GM23338 (cell line): ENCODE data around the gene TUBG1. TPM values are rescaled to one million over a fixed set of nuclear protein-coding genes. Genes with fewer than 3 reads are reported as not detected.

Experiments used
- CTCF ChIP-seq, 2 experiments: fragments of 200-600 bp in 1 of 2; sonication (generic) in 1 of 2; conservative IDR thresholded peaks; 2 replicates each; pipeline versions ENCODE4 v1.5.1 to v1.6.1; 2016 to 2017; ENCODE audit warnings: antibody characterized with exemption in 2 of 2, low read depth in 2 of 2, mild to moderate bottlenecking in 2 of 2, moderate library complexity in 1 of 2
- NANOG ChIP-seq: IDR thresholded peaks from 2 replicates; pipeline ENCODE4 v1.6.1; 2016; ENCODE audit warnings: antibody characterized with exemption, borderline replicate concordance
- POLR2AphosphoS5 ChIP-seq: IDR thresholded peaks from 2 replicates; pipeline ENCODE4 v1.6.1; 2016; ENCODE audit warnings: antibody characterized with exemption, low read depth
- REST ChIP-seq: IDR thresholded peaks from one replicate; pipeline ENCODE4 v1.6.1; 2018; ENCODE audit warnings: antibody characterized with exemption; ENCODE audit not compliant: unreplicated experiment
- STAT1 ChIP-seq: IDR thresholded peaks from one replicate; pipeline ENCODE4 v1.6.1; 2016; ENCODE audit warnings: antibody characterized with exemption; ENCODE audit not compliant: unreplicated experiment
- polyA plus RNA-seq: library from polyadenylated mRNA; unstranded; fragments of >200 nt; fragmentation: Nextera tagmentation; extraction: Ambion mirVana; gene quantifications from 2 replicates; pipeline ENCODE4 v1.2.1, GENCODE V29; 2016
- total RNA-seq: library from RNA; depleted of rRNA; stranded (reverse); fragments of >200 nt; shearing (Covaris generic); gene quantifications from 2 replicates; pipeline ENCODE4 v1.2.3, GENCODE V29; 2014
- TF ChIP-seq, protein P1 (sequence below): fragments of 250-450 bp; sonication (Bioruptor Pico); IDR thresholded peaks from 2 replicates; pipeline ENCODE4 v1.5.0; 2020; ENCODE audit warnings: mild to moderate bottlenecking, moderate library complexity

The TUBG1 gene
- total and polyA plus RNA-seq, 2 experiments from 2014 or later: 101 to 117 TPM

DNA sequence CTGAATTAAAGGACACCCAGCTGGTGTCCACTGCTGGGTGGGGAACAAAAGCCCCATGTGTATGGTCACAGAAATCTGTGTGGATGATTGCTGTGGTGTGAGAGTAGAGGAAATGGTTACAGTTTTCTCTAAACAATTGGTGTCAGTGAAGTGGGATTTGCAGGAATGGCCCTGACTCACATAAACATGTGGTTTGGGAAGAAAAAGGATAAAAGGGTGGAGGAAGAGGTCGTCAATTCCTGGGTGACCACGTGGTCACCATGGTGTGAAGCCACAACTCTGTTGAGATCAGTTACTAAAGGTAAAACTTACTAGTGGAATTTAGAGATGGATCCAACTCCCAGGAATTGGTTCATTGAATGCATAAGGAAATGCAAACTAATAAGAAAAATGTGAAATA, 46.0 kb downstream of the TUBG1 start (continued):
- TF ChIP-seq, protein P1, sequence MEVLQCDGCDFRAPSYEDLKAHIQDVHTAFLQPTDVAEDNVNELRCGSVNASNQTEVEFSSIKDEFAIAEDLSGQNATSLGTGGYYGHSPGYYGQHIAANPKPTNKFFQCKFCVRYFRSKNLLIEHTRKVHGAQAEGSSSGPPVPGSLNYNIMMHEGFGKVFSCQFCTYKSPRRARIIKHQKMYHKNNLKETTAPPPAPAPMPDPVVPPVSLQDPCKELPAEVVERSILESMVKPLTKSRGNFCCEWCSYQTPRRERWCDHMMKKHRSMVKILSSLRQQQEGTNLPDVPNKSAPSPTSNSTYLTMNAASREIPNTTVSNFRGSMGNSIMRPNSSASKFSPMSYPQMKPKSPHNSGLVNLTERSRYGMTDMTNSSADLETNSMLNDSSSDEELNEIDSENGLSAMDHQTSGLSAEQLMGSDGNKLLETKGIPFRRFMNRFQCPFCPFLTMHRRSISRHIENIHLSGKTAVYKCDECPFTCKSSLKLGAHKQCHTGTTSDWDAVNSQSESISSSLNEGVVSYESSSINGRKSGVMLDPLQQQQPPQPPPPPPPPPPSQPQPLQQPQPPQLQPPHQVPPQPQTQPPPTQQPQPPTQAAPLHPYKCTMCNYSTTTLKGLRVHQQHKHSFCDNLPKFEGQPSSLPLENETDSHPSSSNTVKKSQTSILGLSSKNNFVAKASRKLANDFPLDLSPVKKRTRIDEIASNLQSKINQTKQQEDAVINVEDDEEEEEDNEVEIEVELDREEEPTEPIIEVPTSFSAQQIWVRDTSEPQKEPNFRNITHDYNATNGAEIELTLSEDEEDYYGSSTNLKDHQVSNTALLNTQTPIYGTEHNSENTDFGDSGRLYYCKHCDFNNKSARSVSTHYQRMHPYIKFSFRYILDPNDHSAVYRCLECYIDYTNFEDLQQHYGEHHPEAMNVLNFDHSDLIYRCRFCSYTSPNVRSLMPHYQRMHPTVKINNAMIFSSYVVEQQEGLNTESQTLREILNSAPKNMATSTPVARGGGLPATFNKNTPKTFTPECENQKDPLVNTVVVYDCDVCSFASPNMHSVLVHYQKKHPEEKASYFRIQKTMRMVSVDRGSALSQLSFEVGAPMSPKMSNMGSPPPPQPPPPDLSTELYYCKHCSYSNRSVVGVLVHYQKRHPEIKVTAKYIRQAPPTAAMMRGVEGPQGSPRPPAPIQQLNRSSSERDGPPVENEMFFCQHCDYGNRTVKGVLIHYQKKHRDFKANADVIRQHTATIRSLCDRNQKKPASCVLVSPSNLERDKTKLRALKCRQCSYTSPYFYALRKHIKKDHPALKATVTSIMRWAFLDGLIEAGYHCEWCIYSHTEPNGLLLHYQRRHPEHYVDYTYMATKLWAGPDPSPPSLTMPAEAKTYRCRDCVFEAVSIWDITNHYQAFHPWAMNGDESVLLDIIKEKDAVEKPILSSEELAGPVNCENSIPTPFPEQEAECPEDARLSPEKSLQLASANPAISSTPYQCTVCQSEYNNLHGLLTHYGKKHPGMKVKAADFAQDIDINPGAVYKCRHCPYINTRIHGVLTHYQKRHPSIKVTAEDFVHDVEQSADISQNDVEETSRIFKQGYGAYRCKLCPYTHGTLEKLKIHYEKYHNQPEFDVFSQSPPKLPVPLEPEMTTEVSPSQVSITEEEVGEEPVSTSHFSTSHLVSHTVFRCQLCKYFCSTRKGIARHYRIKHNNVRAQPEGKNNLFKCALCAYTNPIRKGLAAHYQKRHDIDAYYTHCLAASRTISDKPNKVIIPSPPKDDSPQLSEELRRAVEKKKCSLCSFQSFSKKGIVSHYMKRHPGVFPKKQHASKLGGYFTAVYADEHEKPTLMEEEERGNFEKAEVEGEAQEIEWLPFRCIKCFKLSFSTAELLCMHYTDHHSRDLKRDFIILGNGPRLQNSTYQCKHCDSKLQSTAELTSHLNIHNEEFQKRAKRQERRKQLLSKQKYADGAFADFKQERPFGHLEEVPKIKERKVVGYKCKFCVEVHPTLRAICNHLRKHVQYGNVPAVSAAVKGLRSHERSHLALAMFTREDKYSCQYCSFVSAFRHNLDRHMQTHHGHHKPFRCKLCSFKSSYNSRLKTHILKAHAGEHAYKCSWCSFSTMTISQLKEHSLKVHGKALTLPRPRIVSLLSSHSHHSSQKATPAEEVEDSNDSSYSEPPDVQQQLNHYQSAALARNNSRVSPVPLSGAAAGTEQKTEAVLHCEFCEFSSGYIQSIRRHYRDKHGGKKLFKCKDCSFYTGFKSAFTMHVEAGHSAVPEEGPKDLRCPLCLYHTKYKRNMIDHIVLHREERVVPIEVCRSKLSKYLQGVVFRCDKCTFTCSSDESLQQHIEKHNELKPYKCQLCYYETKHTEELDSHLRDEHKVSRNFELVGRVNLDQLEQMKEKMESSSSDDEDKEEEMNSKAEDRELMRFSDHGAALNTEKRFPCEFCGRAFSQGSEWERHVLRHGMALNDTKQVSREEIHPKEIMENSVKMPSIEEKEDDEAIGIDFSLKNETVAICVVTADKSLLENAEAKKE (CRISPR knock-in tag): no peak
- TF ChIP-seq NANOG: no peak
- no peak for TF ChIP-seq POLR2AphosphoS5
- TF ChIP-seq REST: no peak
- TF ChIP-seq CTCF (conservative IDR thresholded peaks at IDR 0.05; ENCODE audit: low read depth in 2 of 2): no peak
- TF ChIP-seq STAT1: no peak
